Neural cell (in vitro differentiated cells): ENCODE data around the gene ANGPT4. TPM values are rescaled to one million over a fixed set of nuclear protein-coding genes. Genes with fewer than 3 reads are reported as not detected.

ENCODE experiments used
- H2AFZ ChIP-seq: fragments of 200-600, 300-800 bp; sonication (generic), shearing (Covaris generic); 2 replicates; pipeline ENCODE4 v1.6.0; 2014; ENCODE audit warnings: low read depth, mild to moderate bottlenecking, antibody characterized with exemption, low read length, moderate library complexity
- H3F3A ChIP-seq: fragments of 200-600 bp; shearing (Covaris generic); 2 replicates; pipeline ENCODE4 v1.6.1; 2016; ENCODE audit warnings: mild to moderate bottlenecking, moderate library complexity, mixed read lengths, antibody characterized with exemption, low read length; ENCODE audit not compliant: insufficient read depth, poor library complexity, severe bottlenecking
- H3K27ac ChIP-seq: fragments of 200-600, 300-800 bp; sonication (generic), shearing (Covaris generic); 2 replicates; pipeline ENCODE4 v1.5.1; 2014; ENCODE audit warnings: mild to moderate bottlenecking, low read length, moderate library complexity
- H3K27me3 ChIP-seq: fragments of 300-800, 200-600 bp; sonication (generic), shearing (Covaris generic); 2 replicates; pipeline ENCODE4 v1.6.0; 2014; ENCODE audit warnings: mild to moderate bottlenecking, low read depth, low read length, moderate library complexity; ENCODE audit not compliant: insufficient read depth
- H3K36me3 ChIP-seq: fragments of 300-800, 200-600 bp; sonication (generic), shearing (Covaris generic); 2 replicates; pipeline ENCODE4 v1.5.1; 2014; ENCODE audit warnings: mild to moderate bottlenecking, antibody characterized with exemption, low read length, moderate library complexity; ENCODE audit not compliant: insufficient read depth
- H3K4me2 ChIP-seq: fragments of 300-800, 200-600 bp; sonication (generic), shearing (Covaris generic); 2 replicates; pipeline ENCODE4 v1.6.0; 2014; ENCODE audit warnings: mild to moderate bottlenecking, low read length
- H3K4me3 ChIP-seq: fragments of 300-800, 200-600 bp; sonication (generic), shearing (Covaris generic); 2 replicates; pipeline ENCODE4 v1.5.1; 2014; ENCODE audit warnings: mild to moderate bottlenecking, low read length, moderate library complexity
- H3K79me2 ChIP-seq: fragments of 200-600 bp; shearing (Covaris generic); replicated peaks from 2 replicates; pipeline ENCODE4 v1.6.0; 2014; ENCODE audit warnings: mild to moderate bottlenecking, low read length, moderate library complexity; ENCODE audit not compliant: insufficient read depth
- H3K9ac ChIP-seq: fragments of 300-800, 200-600 bp; sonication (generic), shearing (Covaris generic); 2 replicates; pipeline ENCODE4 v1.6.1; 2016; ENCODE audit warnings: mild to moderate bottlenecking, low read length, mixed read lengths
- H3K9me2 ChIP-seq: fragments of 200-600 bp; shearing (Covaris generic); 2 replicates; pipeline ENCODE4 v1.6.1; 2016; ENCODE audit warnings: mild to moderate bottlenecking, low read length, mixed read lengths; ENCODE audit not compliant: insufficient read depth
- H3K9me3 ChIP-seq: fragments of 200-600, 300-800 bp; sonication (generic), shearing (Covaris generic); 2 replicates; pipeline ENCODE4 v1.6.1; 2016; ENCODE audit warnings: mild to moderate bottlenecking, mixed run types, low read length, moderate library complexity, mixed read lengths
- H4K20me1 ChIP-seq: fragments of 200-600 bp; shearing (Covaris generic); 2 replicates; pipeline ENCODE4 v1.6.1; 2016; ENCODE audit warnings: mild to moderate bottlenecking, mixed run types; ENCODE audit not compliant: insufficient read depth
- CTCF ChIP-seq: fragments of 450-650 bp; IDR thresholded peaks from 2 replicates; pipeline ENCODE4 v1.5.1; 2014; ENCODE audit warnings: antibody characterized with exemption, mild to moderate bottlenecking, moderate library complexity; ENCODE audit not compliant: poor library complexity, severe bottlenecking
- EP300 ChIP-seq: fragments of 450-650 bp; conservative IDR thresholded peaks from 2 replicates; pipeline ENCODE4 v1.6.1; 2014; ENCODE audit warnings: antibody characterized with exemption, mild to moderate bottlenecking, moderate library complexity; ENCODE audit not compliant: poor library complexity, severe bottlenecking
- EZH2 ChIP-seq: fragments of 200-600, 300-800 bp; shearing (Covaris generic), sonication (generic); IDR thresholded peaks from 2 replicates; pipeline ENCODE4 v1.6.1; 2014; ENCODE audit warnings: antibody characterized with exemption, low read length, borderline replicate concordance, mild to moderate bottlenecking; ENCODE audit not compliant: insufficient read depth, poor library complexity, severe bottlenecking
- MXI1 ChIP-seq: fragments of 450-650 bp; conservative IDR thresholded peaks from 2 replicates; pipeline ENCODE4 v1.6.1; 2014; ENCODE audit warnings: antibody characterized with exemption, mild to moderate bottlenecking; ENCODE audit not compliant: poor library complexity, severe bottlenecking
- POLR2AphosphoS5 ChIP-seq: IDR thresholded peaks from 2 replicates; pipeline ENCODE4 v1.6.1; 2012
- RAD21 ChIP-seq: fragments of 450-650 bp; conservative IDR thresholded peaks from 2 replicates; pipeline ENCODE4 v1.6.1; 2014; ENCODE audit warnings: antibody characterized with exemption, mild to moderate bottlenecking, moderate library complexity
- REST ChIP-seq: IDR thresholded peaks from 2 replicates; pipeline ENCODE4 v1.6.1; 2012; ENCODE audit warnings: borderline replicate concordance
- SMC3 ChIP-seq: fragments of 450-650 bp; conservative IDR thresholded peaks from 2 replicates; pipeline ENCODE4 v1.6.1; 2014; ENCODE audit warnings: antibody characterized with exemption, mild to moderate bottlenecking, moderate library complexity; ENCODE audit not compliant: poor library complexity
- TAF1 ChIP-seq: IDR thresholded peaks from 2 replicates; pipeline ENCODE4 v1.6.1; 2012; ENCODE audit warnings: low read depth
- polyA plus RNA-seq: library from polyadenylated mRNA; depleted of rRNA; stranded (reverse); fragments of >200 nt; gene quantifications from 2 replicates; pipeline ENCODE4 v1.2.3, GENCODE V29; 2014

ANGPT4 gene
- polyA plus RNA-seq, 1 donor from 2014 or later, result not detected

- H3K27me3 ChIP-seq, result no peaks in the 10 kb centered on the region
- H3K36me3 ChIP-seq, result no peaks in the 10 kb centered on the region
- TF ChIP-seq EP300 (no peak), MXI1 (no peak), POLR2AphosphoS5 (no peak), CTCF (no peak), REST (no peak), TAF1 (no peak), EZH2 (no peak), SMC3 (no peak), RAD21 (no peak)
- H3K4me3 ChIP-seq, result no peak overlapping the region
- no peaks in the 10 kb centered on the region for H3K9me2 ChIP-seq
- H2AFZ ChIP-seq, result no peak overlapping the region
- no peaks in the 10 kb centered on the region for H4K20me1 ChIP-seq
- H3K4me2 ChIP-seq, result no peak overlapping the region
- no peaks in the 10 kb centered on the region for H3K9me3 ChIP-seq
- H3K9ac ChIP-seq, result no peak overlapping the region
- no peaks in the 10 kb centered on the region for H3K79me2 ChIP-seq
- no peaks in the 10 kb centered on the region for H3F3A ChIP-seq
- no peak overlapping the region for H3K27ac ChIP-seq
These were observed 6.5 kb downstream of the ANGPT4 start for GRCh38 chr20:909641-910040.

GRCh38 chr20:906703-907270, 9.3 kb downstream of the ANGPT4 start:
- H3K4me3 ChIP-seq, result no peak overlapping the region
- H3K79me2 ChIP-seq, result no peaks in the 10 kb centered on the region
- no peak overlapping the region for H2AFZ ChIP-seq
- no peaks in the 10 kb centered on the region for H3K9me2 ChIP-seq
- no peaks in the 10 kb centered on the region for H4K20me1 ChIP-seq
- TF ChIP-seq EP300 (no peak), TAF1 (no peak), EZH2 (no peak), CTCF (no peak), RAD21 (no peak), POLR2AphosphoS5 (no peak), SMC3 (no peak), MXI1 (no peak), REST (no peak)
- no peaks in the 10 kb centered on the region for H3K27me3 ChIP-seq
- no peaks in the 10 kb centered on the region for H3F3A ChIP-seq
- H3K36me3 ChIP-seq, result no peaks in the 10 kb centered on the region
- no peaks in the 10 kb centered on the region for H3K9me3 ChIP-seq
- H3K4me2 ChIP-seq, result no peak overlapping the region
- H3K27ac ChIP-seq, result no peak overlapping the region
- no peak overlapping the region for H3K9ac ChIP-seq
